Epidermal melanocyte (primary cell): Measurements from ENCODE around the gene CADM1.

Experiments used
- DNase-seq: peaks from one replicate; pipeline ENCODE4 v3.0.0; 2011; ENCODE audit warnings: low spot score; ENCODE audit not compliant: insufficient read length

Gene CADM1

DNA sequence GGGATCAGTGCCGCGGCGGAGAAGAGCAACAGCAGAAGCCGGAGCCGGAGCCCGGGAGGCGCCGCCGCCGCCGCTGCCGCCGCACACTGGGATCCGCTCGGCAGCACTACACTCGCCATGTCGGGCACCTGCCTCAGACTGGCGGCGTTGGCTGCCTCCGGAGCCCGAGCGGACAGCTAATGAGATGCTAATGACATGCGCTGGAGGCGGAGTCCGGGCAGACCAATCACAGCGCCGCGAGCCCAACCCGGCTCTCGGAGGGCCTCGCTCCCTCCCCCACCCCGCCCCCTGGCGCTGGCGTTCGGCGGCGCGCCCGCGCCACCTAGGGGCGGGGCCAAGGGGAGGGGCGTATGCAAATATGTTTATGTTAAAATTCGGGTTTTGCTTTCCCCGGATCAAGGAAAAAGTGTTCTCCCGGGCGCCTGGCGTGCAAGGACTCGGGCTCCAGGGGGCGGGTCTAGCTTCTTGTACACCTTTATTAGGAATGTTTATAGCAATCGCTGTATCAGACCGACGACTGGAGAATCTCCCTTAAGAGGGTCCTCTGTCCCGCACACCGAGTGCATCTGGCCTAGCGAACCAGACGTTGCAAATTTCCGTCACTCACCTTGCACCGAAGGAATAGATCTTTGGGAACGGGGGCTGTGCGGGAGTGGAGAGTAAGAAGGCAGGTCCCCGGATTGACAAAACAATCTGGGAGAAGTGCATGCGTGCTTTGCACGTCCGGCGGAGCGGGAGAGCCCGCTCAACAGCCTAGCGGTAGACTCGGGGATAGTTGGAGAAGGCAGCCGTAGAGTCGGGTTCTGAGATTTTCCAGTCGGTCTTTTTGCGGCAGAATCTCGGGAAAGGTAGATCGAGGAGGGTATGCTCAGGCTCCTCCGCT is at the start of gene CADM1:
Gene CADM1, minus strand, starts transcription at position 140 of the 883 bp plus-strand sequence.
- DNase-seq, result peak; percentile 79

GRCh38 chr11:115552773-115553438 is 48.7 kb upstream of the CADM1 start:
- DNase-seq, result no peak

- DNase-seq, result no peak
These were observed 48.0 kb upstream of the CADM1 start for GRCh38 chr11:115552151-115552772.

DNA sequence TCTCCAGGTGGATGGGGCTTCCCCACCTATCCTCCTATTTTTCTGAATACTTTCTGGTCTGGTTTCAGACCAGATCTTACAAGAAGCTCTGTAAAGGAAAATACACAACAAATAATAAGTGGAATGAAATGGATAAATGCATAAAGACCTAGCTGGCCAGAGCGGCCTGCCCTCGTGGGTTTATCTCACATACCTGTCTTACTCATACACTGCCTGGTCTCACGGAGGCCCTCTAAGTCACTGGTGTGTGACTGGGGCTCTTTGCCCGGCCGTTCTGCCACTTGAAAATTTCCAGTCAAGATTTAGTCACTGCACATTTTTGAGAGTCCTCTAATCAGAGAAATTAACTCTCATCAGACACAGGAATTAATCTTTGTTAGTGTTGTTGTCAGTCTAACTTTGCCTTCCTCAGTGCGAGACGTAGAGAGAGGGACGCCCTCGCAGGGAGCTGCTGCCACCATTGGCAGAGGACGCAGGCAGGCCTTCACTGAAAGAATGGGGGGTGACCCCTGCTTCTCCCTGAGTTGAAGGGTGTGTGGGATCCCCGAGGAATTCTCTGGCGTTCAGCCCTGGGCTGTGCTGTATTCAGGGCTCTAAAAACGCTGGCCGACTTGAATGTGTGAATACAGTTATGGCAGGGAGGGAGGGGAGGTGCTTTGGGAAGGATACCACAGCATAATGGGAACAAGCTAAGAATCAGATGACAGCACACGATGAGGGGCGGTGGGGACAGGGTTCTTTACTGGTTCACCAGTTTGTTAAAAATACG is 46.3 kb upstream of the CADM1 start:
- no peak for DNase-seq

DNA sequence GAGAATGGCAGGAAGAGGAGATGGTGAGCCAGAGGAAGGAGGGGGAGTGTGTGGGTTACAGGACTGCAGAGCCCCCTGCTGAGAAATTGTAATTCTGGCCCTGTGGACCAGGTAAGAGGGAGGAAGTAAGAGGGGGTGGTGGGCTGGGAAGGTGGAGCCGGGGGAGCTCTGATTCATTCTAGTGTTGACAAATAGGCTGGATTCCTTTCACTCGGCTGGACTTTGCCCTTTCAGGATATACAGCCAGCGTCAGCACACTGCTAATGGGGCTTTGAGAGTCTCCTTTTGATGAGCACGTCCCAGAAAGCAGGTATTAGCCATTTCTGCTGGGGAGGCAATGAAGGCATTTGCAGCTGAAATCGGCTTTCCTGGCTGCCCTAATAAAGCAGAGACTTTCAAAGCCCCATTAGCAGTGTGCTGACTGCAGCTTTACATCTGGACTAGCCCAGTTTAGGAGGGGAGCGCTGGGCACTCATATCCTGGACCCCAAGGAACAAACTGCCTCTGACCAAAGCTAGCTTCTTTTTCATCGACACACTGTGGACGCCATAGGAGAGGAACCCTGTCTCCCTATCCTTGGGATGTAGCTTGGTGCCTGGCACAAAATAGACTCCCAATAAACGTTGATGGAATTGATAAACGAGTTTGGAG is 44.8 kb upstream of the CADM1 start:
- no peak for DNase-seq

- DNase-seq, result no peak
These were observed 41.5 kb upstream of the CADM1 start for GRCh38 chr11:115545581-115546210.

- no peak for DNase-seq
These were observed 40.3 kb upstream of the CADM1 start for GRCh38 chr11:115544422-115544948.

DNA sequence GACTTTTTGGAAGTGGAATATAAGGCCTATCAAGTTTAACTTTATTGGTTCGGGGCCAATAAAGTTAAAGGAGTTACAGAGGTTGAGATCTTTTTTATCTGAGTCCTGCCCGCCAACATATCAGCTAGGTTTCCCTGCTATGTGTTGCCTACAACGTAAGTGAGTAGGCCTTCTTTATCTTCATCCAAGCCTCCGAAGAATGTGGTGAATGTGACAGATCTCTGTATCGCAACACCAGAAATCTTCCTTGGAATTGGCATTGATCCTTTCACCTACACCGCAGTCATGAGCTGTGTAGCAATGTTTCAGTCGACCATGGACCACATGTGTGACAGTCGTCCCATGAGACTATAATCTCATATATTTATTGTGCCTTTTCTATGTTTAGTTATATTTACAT is 37.3 kb upstream of the CADM1 start:
- no peak for DNase-seq

- no peak for DNase-seq
These were observed 35.6 kb upstream of the CADM1 start for GRCh38 chr11:115539844-115540243.

- DNase-seq, result no peak
These were observed 31.6 kb upstream of the CADM1 start for GRCh38 chr11:115535781-115536180.

- no peak for DNase-seq
These were observed 26.5 kb upstream of the CADM1 start for GRCh38 chr11:115530752-115531151.

DNA sequence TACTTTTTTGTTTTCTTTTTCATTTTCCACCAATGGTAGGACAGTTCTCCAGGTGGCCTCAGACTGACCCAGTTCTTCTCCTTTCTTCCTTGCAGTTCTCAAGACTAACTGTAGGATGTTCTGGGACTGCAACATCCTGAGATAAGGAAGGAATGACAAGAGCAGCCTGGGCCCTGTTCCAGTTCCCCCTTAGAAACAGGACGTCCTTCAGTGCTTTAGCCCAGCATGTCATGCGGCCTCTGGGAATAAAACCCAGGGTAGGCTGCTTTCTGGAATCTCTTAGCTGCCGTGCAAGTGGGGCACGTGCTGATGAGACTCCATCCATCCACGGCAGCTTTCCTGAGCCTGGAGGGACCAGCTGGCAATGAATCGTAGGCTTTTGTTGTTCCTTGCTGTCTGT is 24.0 kb upstream of the CADM1 start:
- DNase-seq, result no peak

DNA sequence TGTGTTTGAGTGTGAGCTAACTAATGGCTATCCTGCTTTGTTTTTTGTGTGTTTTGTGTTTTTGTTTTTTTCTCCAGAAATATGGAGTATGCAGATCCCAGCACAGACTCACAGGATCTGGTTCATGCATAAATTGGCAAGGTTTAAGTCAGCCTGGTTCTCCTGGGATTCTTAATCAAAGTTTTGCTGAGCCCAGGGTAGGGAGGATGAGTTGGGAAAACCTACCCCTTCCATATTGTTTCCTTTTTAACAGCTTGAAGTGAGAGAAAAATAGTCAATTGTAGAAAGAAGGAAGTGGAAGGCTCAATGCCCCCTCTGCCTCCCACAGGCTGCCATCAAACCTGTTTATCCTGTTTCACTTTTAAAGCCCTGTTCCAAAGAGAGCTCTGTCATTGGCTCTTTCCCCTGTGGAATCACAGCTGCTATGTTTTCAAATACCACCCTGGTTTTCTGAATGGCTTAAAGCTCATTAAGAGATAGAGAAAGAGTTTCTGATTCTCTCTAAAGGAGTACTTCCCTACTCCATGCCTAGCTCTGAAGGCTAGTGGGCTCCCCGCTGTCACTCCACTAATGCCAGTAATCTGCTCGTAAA is 23.4 kb upstream of the CADM1 start:
- no peak for DNase-seq

- no peak for DNase-seq
These were observed 21.4 kb upstream of the CADM1 start for GRCh38 chr11:115525531-115526006.

DNA sequence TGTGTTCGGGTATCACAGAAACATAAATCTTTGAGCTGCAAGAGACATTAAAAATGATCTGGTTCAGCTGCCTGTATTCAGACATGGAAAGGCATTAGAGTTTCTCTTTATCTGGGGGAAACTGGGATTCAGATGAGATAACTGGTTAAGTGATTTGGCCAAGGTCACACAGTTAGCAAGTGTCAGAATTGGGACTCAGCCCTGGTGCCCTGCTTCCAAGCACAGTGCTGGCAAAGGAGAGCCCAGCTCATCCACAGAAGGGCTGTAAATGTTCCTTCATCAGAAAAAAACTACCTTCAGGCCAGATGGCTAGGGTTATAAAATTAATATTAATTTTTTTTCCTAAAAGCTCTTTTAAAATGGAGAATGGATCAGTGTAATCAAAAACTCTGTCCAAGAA is 20.4 kb upstream of the CADM1 start:
- DNase-seq, result no peak

DNA sequence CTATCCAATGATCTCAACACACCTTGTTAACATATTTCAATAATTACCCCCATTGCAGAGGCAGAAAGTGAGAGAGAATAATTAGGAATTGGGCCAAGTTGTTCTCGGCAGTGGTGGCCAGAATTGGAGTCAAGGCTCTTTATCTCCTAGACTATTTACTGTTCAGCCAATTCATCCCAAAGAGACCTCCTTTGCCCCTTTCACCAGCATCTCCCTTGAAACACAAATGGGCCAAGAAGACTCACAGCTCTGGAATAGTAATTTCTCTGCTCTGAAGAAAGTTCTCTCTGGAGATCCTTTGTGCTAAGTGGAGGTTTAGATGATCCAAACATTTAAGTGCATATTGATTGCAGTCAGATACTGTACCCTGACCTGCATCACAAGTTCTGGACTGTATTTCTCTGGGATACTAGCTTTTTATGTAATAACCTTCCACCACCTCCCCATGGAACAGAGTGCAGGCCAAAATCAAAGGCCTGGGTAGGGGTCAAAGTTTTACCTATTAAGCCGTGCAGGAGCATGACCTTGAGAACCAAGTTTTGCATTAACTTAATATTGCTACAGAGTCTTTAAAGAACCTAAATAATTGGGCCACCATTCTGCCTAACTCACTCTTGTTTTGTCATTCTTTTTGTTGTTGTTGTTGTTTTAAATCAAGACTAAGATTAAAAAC is 19.6 kb upstream of the CADM1 start:
- DNase-seq, result no peak

DNA sequence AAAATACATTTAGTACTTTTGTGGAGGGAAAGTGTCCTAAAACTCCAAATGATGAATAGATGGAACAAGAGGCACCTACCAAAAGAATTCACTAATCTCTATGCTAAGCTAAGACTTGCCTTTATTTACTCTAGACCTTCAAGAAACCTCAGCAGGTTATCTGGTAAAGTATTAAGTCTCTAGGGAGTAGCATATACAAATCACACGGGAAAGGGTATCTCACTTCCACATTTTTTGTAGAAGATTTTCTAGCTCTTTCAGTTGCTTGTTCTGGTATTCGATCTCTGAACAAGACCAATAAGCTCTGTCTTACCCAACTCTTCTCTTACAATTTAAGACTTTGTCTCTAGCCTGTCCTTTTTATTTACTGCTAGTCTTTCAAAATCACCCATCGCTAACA is 18.1 kb upstream of the CADM1 start:
- no peak for DNase-seq

DNA sequence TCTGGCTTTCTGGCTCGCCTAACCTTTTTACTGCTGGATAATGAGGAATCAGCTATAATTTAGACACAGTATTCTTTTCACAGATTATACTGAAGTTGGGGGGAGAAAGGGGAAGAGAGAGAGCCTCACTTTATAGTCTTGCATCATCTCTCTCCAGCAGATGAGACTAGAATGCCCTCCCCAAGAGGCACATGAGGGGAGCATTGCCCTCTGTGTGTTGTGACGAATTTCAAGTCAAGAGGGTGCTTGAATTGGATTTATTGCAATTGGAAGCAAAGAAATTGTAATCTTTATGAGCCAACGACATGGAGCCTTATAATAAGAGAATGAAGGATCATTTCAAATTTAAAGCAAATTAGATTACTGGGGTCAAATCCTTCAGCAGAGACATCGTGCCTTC is 17.6 kb upstream of the CADM1 start:
- no peak for DNase-seq

DNA sequence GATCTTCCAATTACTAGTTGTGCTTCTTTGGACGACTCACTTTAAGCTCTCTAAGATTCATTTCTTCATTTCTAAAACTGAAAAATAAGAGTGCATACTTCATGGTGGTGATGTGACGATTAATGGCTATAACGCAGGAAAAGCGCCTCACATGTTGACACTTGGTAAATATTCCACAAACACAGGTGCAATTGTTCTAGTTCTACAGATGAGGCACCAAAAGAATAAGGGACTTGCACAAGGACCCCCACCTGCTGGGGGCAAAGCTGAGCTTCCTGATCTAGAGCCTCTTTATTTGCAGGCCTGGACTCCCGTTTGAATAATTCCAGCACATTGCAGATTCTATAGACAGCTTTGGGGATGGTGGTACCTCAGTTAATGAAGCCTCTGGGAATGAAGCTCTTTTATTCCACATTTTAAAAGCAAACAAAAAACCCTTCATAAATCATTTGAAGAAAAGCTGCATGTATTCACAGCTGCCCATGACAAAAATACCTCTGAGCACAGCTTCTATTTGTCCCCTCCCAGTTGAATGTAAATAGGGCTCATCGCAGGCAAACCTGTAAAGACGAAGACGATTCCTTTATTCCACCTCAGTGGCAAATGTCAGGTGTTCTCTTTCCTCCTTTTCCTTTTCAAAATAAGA is 14.9 kb upstream of the CADM1 start:
- DNase-seq, result no peak
